NCI-H524 (cell line): Measurements from ENCODE around the gene ADGRG3.

ENCODE experiments used
- DNase-seq, 2 experiments: peaks; one replicate each; lab custom pipeline; 2025; lab: John Stamatoyannopoulos, UW

The ADGRG3 gene

GRCh38 chr16:57736419-57737351, 68.6 kb downstream of the ADGRG3 start:
- peak in 1 of 2 experiments; percentile 31 for DNase-seq

- no peak for DNase-seq
Measured at GRCh38 chr16:57738844-57739243, 70.7 kb downstream of the ADGRG3 start.
